AG04450 (cell line): Measurements from ENCODE around the gene RRP36. TPM values are rescaled to one million over a fixed set of nuclear protein-coding genes. Genes with fewer than 3 reads are reported as not detected.
"Not testable (repeated sequence)": the region's sequence is repeated elsewhere in the genome, so short reads cannot be mapped to it uniquely, and the experiment has no call there.

Experiments used
- CTCF ChIA-PET: fragments of 300-600, 350-600 bp; formaldehyde crosslinking; extraction: SDS; loops from one replicate; lab custom pipeline; 2022; ENCODE audit warnings: antibody characterized with exemption, inconsistent platforms; lab: Charles Lee
- POLR2A ChIA-PET: fragments of 350-600 bp; formaldehyde crosslinking; extraction: SDS; loops from one replicate; lab custom pipeline; 2021; ENCODE audit warnings: antibody characterized with exemption, inconsistent platforms; lab: Yijun Ruan, JAX
- DNase-seq: peaks from one replicate; pipeline ENCODE4 v3.0.0-alpha.2; 2011; ENCODE audit warnings: low read depth, low spot score
- H3K27ac ChIP-seq: one replicate; pipeline ENCODE4 v1.5.1; 2012; ENCODE audit warnings: low read depth, low read length, control low read depth
- H3K27me3 ChIP-seq: one replicate; pipeline ENCODE4 v1.6.0; 2012; ENCODE audit warnings: low read length; ENCODE audit not compliant: control insufficient read depth, insufficient read depth
- H3K4me3 ChIP-seq: 2 replicates; pipeline ENCODE4 v1.5.1; 2011; ENCODE audit warnings: mild to moderate bottlenecking, low read depth, low read length, control low read depth
- H3K9me3 ChIP-seq: 2 replicates; pipeline ENCODE4 v1.5.1; 2012; ENCODE audit warnings: low read length; ENCODE audit not compliant: control insufficient read depth, insufficient read depth
- CTCF ChIP-seq: IDR thresholded peaks from 2 replicates; pipeline ENCODE4 v1.5.1; 2011; ENCODE audit warnings: low read depth, low read length, control low read depth, inconsistent platforms
- polyA plus RNA-seq: library from polyadenylated mRNA; depleted of rRNA; stranded (reverse); fragments of >200 nt; gene quantifications from 2 replicates; pipeline ENCODE4 v1.2.3, GENCODE V29; 2011

The RRP36 gene
- polyA plus RNA-seq, 1 experiment: 54.0 TPM

- H3K9me3 ChIP-seq: no peaks in the 10 kb centered on the region
- CTCF ChIA-PET: no interaction called here
- no peaks in the 10 kb centered on the region for H3K27me3 ChIP-seq
- POLR2A ChIA-PET: no interaction called here
- H3K27ac ChIP-seq: no peak overlapping the region
- DNase-seq: no peak
- no peak for TF ChIP-seq CTCF
- no peak overlapping the region for H3K4me3 ChIP-seq
Observed at GRCh38 chr6:43037706-43038105, 16.3 kb downstream of the RRP36 start.

GRCh38 chr6:43038727-43039126, 17.3 kb downstream of the RRP36 start:
- Histone ChIP-seq H3K4me3 (no peak overlapping the region), H3K9me3 (no peaks in the 10 kb centered on the region), H3K27me3 (no peaks in the 10 kb centered on the region), H3K27ac (no peak overlapping the region)
- POLR2A ChIA-PET: no interaction called here
- DNase-seq: no peak
- no peak for TF ChIP-seq CTCF
- CTCF ChIA-PET: no interaction called here

GRCh38 chr6:43040542-43041257, 19.3 kb downstream of the RRP36 start:
- no peak overlapping the region for H3K4me3 ChIP-seq
- no peak overlapping the region for H3K27ac ChIP-seq
- no peak for DNase-seq
- no peaks in the 10 kb centered on the region for H3K9me3 ChIP-seq
- ChIA-PET CTCF (interaction anchor here (0.7 kb wide), 1 partner anchor 10 kb away, joined by 8 read pairs; no protein-coding TSS in a partner anchor), POLR2A (no interaction called here)
- TF ChIP-seq CTCF: no peak
- no peaks in the 10 kb centered on the region for H3K27me3 ChIP-seq

GRCh38 chr6:43041475-43041874, 20.1 kb downstream of the RRP36 start:
- not testable (repeated sequence) for H3K9me3 ChIP-seq, H3K27me3 ChIP-seq, H3K4me3 ChIP-seq, H3K27ac ChIP-seq, DNase-seq
- POLR2A ChIA-PET: interaction anchor here (0.6 kb wide), 1 partner anchor 93 kb away, joined by 4 read pairs; no protein-coding TSS in a partner anchor
- CTCF ChIA-PET: interaction anchor here (0.7 kb wide), 1 partner anchor 9 kb away, joined by 8 read pairs; no protein-coding TSS in a partner anchor

- POLR2A ChIA-PET: interaction anchor here (0.6 kb wide), 1 partner anchor 127 kb away, joined by 3 read pairs; no protein-coding TSS in a partner anchor
- CTCF ChIA-PET: no interaction called here
Observed at GRCh38 chr6:43043310-43043709, 21.9 kb downstream of the RRP36 start.

More at GRCh38 chr6:43043310-43043709, 21.9 kb downstream of the RRP36 start:
- Histone ChIP-seq H3K27ac (no peak overlapping the region), H3K4me3 (no peak overlapping the region), H3K27me3 (no peaks in the 10 kb centered on the region), H3K9me3 (no peaks in the 10 kb centered on the region)
- no peak for DNase-seq
- TF ChIP-seq CTCF: no peak
